ENCODE results near the gene HSPB2.

HSPB2 gene

DNA sequence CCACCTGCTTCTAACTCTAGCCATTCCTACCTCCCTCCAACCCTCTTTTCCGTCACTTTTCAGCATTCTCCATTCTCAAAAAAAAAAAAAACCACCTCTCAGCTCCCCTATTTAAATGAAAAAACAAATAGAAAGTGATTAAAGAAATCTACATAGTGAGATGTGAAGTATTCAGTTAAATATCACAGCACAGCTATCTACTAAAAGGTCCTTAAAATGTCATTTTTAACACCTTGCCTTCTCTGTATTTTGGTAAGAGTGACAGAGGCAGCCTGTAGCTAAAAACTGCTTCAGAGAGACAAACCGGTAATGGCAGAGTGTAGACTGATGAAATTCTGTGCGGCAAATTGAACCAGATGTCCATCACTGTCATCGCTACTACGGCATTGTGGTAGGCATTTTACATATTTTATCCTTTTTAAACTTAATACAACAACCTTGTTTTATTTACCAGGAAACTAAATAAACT, 40.8 kb upstream of the HSPB2 start:
- Histone ChIP-seq H3K9ac (ENCODE audit: low read depth, low read length, poor library complexity) (no peak overlapping the region), H3K79me1 (ENCODE audit: low read depth, low read length) (no peaks in the 10 kb centered on the region), H2AFZ (ENCODE audit: low read length) (peak overlapping the region; percentile 100), H2BK12ac (ENCODE audit: low read length) (no peak overlapping the region), H3K4me1 (ENCODE audit: control insufficient read depth in 2 of 2, insufficient read depth in 1 of 2, low read depth in 1 of 2, low read length in 2 of 2) (no peaks in the 10 kb centered on the region), H3K4me3 (ENCODE audit: low read length in 2 of 2) (peak overlapping the region in 1 of 2 donors; percentile 82), H3K14ac (ENCODE audit: low read length) (no peak overlapping the region), H4K91ac (ENCODE audit: low read depth, low read length, poor library complexity) (no peak overlapping the region), H4K8ac (ENCODE audit: low read depth, low read length) (no peak overlapping the region), H3K27ac (replicated peaks; ENCODE audit: low read length) (no peak overlapping the region), H3K23ac (ENCODE audit: low read depth, low read length, poor library complexity) (no peak overlapping the region), H2AK5ac (ENCODE audit: low read depth, low read length) (no peak overlapping the region), H3K4ac (ENCODE audit: low read length) (no peak overlapping the region), H2BK120ac (ENCODE audit: low read depth, low read length) (no peak overlapping the region), H3K27me3 (ENCODE audit: control insufficient read depth in 3 of 3, insufficient read depth in 3 of 3, low read depth in 1 of 3, low read length in 3 of 3) (no peaks in the 10 kb centered on the region), H2BK5ac (ENCODE audit: low read length) (no peak overlapping the region), H3K36me3 (replicated peaks in 1 of 2; ENCODE audit: control insufficient read depth in 2 of 2, insufficient read depth in 2 of 2, low read length in 2 of 2) (peaks cover 4 to 33% of the 10 kb centered on the region in 2 donors), H3K18ac (ENCODE audit: low read length) (no peak overlapping the region), H3K4me2 (ENCODE audit: insufficient read depth, low read length, poor library complexity, severe bottlenecking) (no peak overlapping the region), H3K9me3 (replicated peaks in 1 of 2; ENCODE audit: control insufficient read depth in 2 of 2, insufficient read depth in 1 of 2, low read depth in 1 of 2, low read length in 2 of 2) (no peaks in the 10 kb centered on the region), H2BK15ac (ENCODE audit: low read length) (no peak overlapping the region)
- WGBS, 2 donors (ENCODE audit: extremely low coverage in 2 of 2, insufficient read length in 2 of 2, insufficient replicate concordance in 1 of 2), result no CpG with 5 or more reads among the region's 5 CpGs
- no peak for DNase-seq (ENCODE audit: low spot score)

DNA sequence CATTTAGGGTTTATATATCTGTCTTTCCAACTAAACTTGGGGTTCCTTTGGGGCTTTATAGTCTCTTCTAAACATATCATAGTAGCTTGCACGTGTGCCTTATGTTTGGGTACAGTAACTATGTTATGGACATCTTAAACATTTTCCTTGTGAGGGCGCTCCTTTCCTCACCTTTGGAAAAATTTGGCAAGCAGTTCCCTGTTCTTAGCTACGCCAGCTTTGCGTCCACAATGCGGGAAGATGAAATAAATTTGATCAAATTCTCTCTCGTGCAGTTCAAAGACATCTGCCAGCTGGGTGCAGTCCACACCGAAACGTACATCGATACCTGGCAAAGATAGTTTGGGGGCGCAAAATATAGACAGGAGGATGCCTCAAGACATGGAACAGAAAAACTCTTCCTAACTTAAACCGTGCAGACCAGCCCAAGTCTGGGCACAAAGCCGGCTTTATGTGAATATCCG, 34.1 kb upstream of the HSPB2 start:
- Histone ChIP-seq H3K9ac (ENCODE audit: low read depth, low read length, poor library complexity) (peak overlapping the region; percentile 86), H2BK5ac (ENCODE audit: low read length) (peak overlapping the region; percentile 79), H2BK120ac (ENCODE audit: low read depth, low read length) (no peak overlapping the region), H4K8ac (ENCODE audit: low read depth, low read length) (no peak overlapping the region), H3K79me1 (ENCODE audit: low read depth, low read length) (no peaks in the 10 kb centered on the region), H3K14ac (ENCODE audit: low read length) (no peak overlapping the region), H3K36me3 (replicated peaks in 1 of 2; ENCODE audit: control insufficient read depth in 2 of 2, insufficient read depth in 2 of 2, low read length in 2 of 2) (peaks cover 0 to 7% of the 10 kb centered on the region in 2 donors), H2BK15ac (ENCODE audit: low read length) (no peak overlapping the region), H3K4me2 (ENCODE audit: insufficient read depth, low read length, poor library complexity, severe bottlenecking) (peak overlapping the region; percentile 68), H3K27me3 (ENCODE audit: control insufficient read depth in 3 of 3, insufficient read depth in 3 of 3, low read depth in 1 of 3, low read length in 3 of 3) (no peaks in the 10 kb centered on the region), H2BK12ac (ENCODE audit: low read length) (no peak overlapping the region), H3K18ac (ENCODE audit: low read length) (no peak overlapping the region), H2AFZ (ENCODE audit: low read length) (peak overlapping the region; percentile 99), H3K23ac (ENCODE audit: low read depth, low read length, poor library complexity) (peak overlapping the region; percentile 19), H4K91ac (ENCODE audit: low read depth, low read length, poor library complexity) (no peak overlapping the region), H3K4me3 (ENCODE audit: low read length in 2 of 2) (peak overlapping the region; percentile 98 to 99), H2AK5ac (ENCODE audit: low read depth, low read length) (no peak overlapping the region), H3K4ac (ENCODE audit: low read length) (no peak overlapping the region), H3K27ac (replicated peaks; ENCODE audit: low read length) (peak overlapping the region; percentile 85), H3K9me3 (replicated peaks in 1 of 2; ENCODE audit: control insufficient read depth in 2 of 2, insufficient read depth in 1 of 2, low read depth in 1 of 2, low read length in 2 of 2) (no peaks in the 10 kb centered on the region), H3K4me1 (ENCODE audit: control insufficient read depth in 2 of 2, insufficient read depth in 1 of 2, low read depth in 1 of 2, low read length in 2 of 2) (peaks cover 3 to 4% of the 10 kb centered on the region in 2 donors)
- DNase-seq (ENCODE audit: low spot score), result no peak
- WGBS, 2 donors (ENCODE audit: extremely low coverage in 2 of 2, insufficient read length in 2 of 2, insufficient replicate concordance in 1 of 2), result no CpG with 5 or more reads among the region's 13 CpGs

DNA sequence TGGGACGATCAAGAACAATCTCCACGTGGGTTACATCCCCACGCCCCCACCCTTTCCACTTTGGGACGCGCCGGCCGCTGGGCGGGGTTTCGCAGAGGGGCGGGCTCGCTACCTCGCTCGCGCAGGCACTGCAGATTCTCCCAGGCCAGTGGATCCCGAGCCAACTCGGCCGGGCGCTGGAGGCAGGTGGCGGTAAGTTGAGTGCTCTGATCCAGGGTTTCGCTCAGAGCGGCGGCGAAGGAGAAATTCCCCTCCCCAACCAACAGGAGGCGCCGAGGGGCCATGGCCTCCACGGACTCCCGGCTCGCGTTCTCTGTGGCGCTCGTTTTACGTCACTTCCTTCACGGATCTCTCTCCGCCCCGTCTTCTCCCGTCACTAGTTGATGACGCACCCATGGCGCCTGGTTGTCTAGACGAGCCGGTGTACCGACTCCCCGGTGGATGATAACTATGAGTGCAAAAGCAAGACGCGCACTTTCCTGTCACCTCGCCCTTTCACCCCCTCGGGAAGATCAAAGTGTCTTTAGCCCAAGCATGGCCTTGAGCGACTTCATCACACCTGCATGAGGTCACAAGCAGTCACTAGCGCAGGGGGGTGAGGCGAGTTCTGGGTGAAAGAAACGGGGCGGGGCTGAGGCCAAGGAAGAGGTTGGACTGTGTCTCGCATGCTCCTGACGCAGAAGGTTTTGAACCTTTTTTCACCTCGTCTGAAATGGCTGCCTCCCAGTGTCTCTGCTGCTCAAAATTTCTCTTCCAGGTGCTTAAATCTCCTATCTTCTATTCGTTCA, 33.5 kb upstream of the HSPB2 start, which contains the start of the genes CFAP68 and FDXACB1:
CFAP68 (plus strand) TSS at position 693 of the 788 bp plus-strand sequence; CDS start at position 713, 20 bp downstream.
FDXACB1 (minus strand) TSS at position 317 of the 788 bp plus-strand sequence; CDS start at position 284, 33 bp downstream.
- Histone ChIP-seq H3K4me3 (ENCODE audit: low read length in 2 of 2) (peak within 1 kb of the TSS; percentile 98 to 99), H3K4me1 (ENCODE audit: control insufficient read depth in 2 of 2, insufficient read depth in 1 of 2, low read depth in 1 of 2, low read length in 2 of 2) (peaks cover 3 to 4% of the 10 kb centered on the region in 2 donors), H3K23ac (ENCODE audit: low read depth, low read length, poor library complexity) (peak within 1 kb of the TSS; percentile 19), H2BK5ac (ENCODE audit: low read length) (peak within 1 kb of the TSS; percentile 79), H2BK12ac (ENCODE audit: low read length) (no peak within 1 kb of the TSS), H3K9ac (ENCODE audit: low read depth, low read length, poor library complexity) (peak within 1 kb of the TSS; percentile 90), H3K79me1 (ENCODE audit: low read depth, low read length) (no peaks in the 10 kb centered on the region), H2AFZ (ENCODE audit: low read length) (peak within 1 kb of the TSS; percentile 99), H2BK120ac (ENCODE audit: low read depth, low read length) (no peak within 1 kb of the TSS), H3K36me3 (replicated peaks in 1 of 2; ENCODE audit: control insufficient read depth in 2 of 2, insufficient read depth in 2 of 2, low read length in 2 of 2) (peaks cover 0 to 9% of the 10 kb centered on the region in 2 donors), H3K14ac (ENCODE audit: low read length) (no peak within 1 kb of the TSS), H3K18ac (ENCODE audit: low read length) (peak within 1 kb of the TSS; percentile 97), H3K27ac (replicated peaks; ENCODE audit: low read length) (peak within 1 kb of the TSS; percentile 85), H4K91ac (ENCODE audit: low read depth, low read length, poor library complexity) (no peak within 1 kb of the TSS), H3K27me3 (ENCODE audit: control insufficient read depth in 3 of 3, insufficient read depth in 3 of 3, low read depth in 1 of 3, low read length in 3 of 3) (no peaks in the 10 kb centered on the region), H3K4me2 (ENCODE audit: insufficient read depth, low read length, poor library complexity, severe bottlenecking) (peak within 1 kb of the TSS; percentile 68), H3K4ac (ENCODE audit: low read length) (no peak within 1 kb of the TSS), H2AK5ac (ENCODE audit: low read depth, low read length) (no peak within 1 kb of the TSS), H4K8ac (ENCODE audit: low read depth, low read length) (peak within 1 kb of the TSS; percentile 53), H3K9me3 (replicated peaks in 1 of 2; ENCODE audit: control insufficient read depth in 2 of 2, insufficient read depth in 1 of 2, low read depth in 1 of 2, low read length in 2 of 2) (no peaks in the 10 kb centered on the region), H2BK15ac (ENCODE audit: low read length) (no peak within 1 kb of the TSS)
- peak; percentile 98 for DNase-seq (ENCODE audit: low spot score)
- no CpG with 5 or more reads among the region's 55 CpGs for WGBS, 2 donors (ENCODE audit: extremely low coverage in 2 of 2, insufficient read length in 2 of 2, insufficient replicate concordance in 1 of 2)

DNA sequence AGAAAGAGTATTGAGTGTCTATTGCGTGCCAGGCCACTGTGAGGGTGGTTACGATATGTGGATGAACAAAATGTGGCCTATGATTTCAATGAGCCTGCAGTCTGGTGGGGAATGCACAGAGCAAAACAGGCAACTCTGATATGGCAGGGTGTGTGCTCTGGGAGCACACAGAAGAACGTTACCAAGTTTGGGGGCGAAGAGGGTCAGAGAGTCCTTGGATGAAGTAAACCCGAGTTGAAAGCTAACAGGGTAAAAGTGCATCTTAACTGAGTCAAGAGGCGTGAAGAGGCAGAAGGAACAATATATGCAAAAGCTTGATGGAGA, 32.9 kb upstream of the HSPB2 start:
- no peak overlapping the region for H3K9ac ChIP-seq (ENCODE audit: low read depth, low read length, poor library complexity)
- peak overlapping the region; percentile 98 to 99 for H3K4me3 ChIP-seq (ENCODE audit: low read length in 2 of 2)
- H2BK120ac ChIP-seq (ENCODE audit: low read depth, low read length), result no peak overlapping the region
- WGBS, 2 donors (ENCODE audit: extremely low coverage in 2 of 2, insufficient read length in 2 of 2, insufficient replicate concordance in 1 of 2), result no CpG with 5 or more reads among the region's 6 CpGs
- H2AK5ac ChIP-seq (ENCODE audit: low read depth, low read length), result no peak overlapping the region
- no peak overlapping the region for H4K91ac ChIP-seq (ENCODE audit: low read depth, low read length, poor library complexity)
- H3K18ac ChIP-seq (ENCODE audit: low read length), result peak overlapping the region; percentile 5
- peak overlapping the region; percentile 53 for H4K8ac ChIP-seq (ENCODE audit: low read depth, low read length)
- H2BK5ac ChIP-seq (ENCODE audit: low read length), result no peak overlapping the region
- peaks cover 3 to 4% of the 10 kb centered on the region in 2 donors for H3K4me1 ChIP-seq (ENCODE audit: control insufficient read depth in 2 of 2, insufficient read depth in 1 of 2, low read depth in 1 of 2, low read length in 2 of 2)
- no peaks in the 10 kb centered on the region for H3K9me3 ChIP-seq (replicated peaks in 1 of 2; ENCODE audit: control insufficient read depth in 2 of 2, insufficient read depth in 1 of 2, low read depth in 1 of 2, low read length in 2 of 2)
- peak overlapping the region; percentile 39 for H3K27ac ChIP-seq (replicated peaks; ENCODE audit: low read length)
- no peak overlapping the region for H3K14ac ChIP-seq (ENCODE audit: low read length)
- no peak overlapping the region for H2BK15ac ChIP-seq (ENCODE audit: low read length)
- DNase-seq (ENCODE audit: low spot score), result no peak
- H3K79me1 ChIP-seq (ENCODE audit: low read depth, low read length), result no peaks in the 10 kb centered on the region
- peak overlapping the region; percentile 66 for H3K4me2 ChIP-seq (ENCODE audit: insufficient read depth, low read length, poor library complexity, severe bottlenecking)
- H3K36me3 ChIP-seq (replicated peaks in 1 of 2; ENCODE audit: control insufficient read depth in 2 of 2, insufficient read depth in 2 of 2, low read length in 2 of 2), result peaks cover 0 to 9% of the 10 kb centered on the region in 2 donors
- H3K27me3 ChIP-seq (ENCODE audit: control insufficient read depth in 3 of 3, insufficient read depth in 3 of 3, low read depth in 1 of 3, low read length in 3 of 3), result no peaks in the 10 kb centered on the region
- H3K4ac ChIP-seq (ENCODE audit: low read length), result no peak overlapping the region
- H2AFZ ChIP-seq (ENCODE audit: low read length), result peak overlapping the region; percentile 99
- no peak overlapping the region for H3K23ac ChIP-seq (ENCODE audit: low read depth, low read length, poor library complexity)
- no peak overlapping the region for H2BK12ac ChIP-seq (ENCODE audit: low read length)
